GM23248 (cell line): ENCODE data around the gene SEC61B. TPM values are rescaled to one million over a fixed set of nuclear protein-coding genes. Genes with fewer than 3 reads are reported as not detected.
"Not testable (repeated sequence)": the region's sequence is repeated elsewhere in the genome, so short reads cannot be mapped to it uniquely, and the experiment has no call there.

Experiments used
- DNase-seq: peaks from one replicate; pipeline ENCODE4 v3.0.0-alpha.2; 2015
- H2AFZ ChIP-seq: fragments of 200-600 bp; sonication (generic); 2 replicates; pipeline ENCODE4 v1.6.1; 2016; ENCODE audit warnings: antibody characterized with exemption
- H3F3A ChIP-seq: fragments of 200-600 bp; sonication (generic); 2 replicates; pipeline ENCODE4 v1.6.1; 2016; ENCODE audit warnings: mild to moderate bottlenecking, antibody characterized with exemption, mixed run types; ENCODE audit not compliant: insufficient read depth
- H3K27ac ChIP-seq: fragments of 200-600 bp; sonication (generic); 2 replicates; pipeline ENCODE4 v1.5.1; 2016; ENCODE audit warnings: mild to moderate bottlenecking
- H3K27me3 ChIP-seq: fragments of 200-600 bp; sonication (generic); replicated peaks from 2 replicates; pipeline ENCODE4 v1.6.1; 2016; ENCODE audit warnings: mild to moderate bottlenecking; ENCODE audit not compliant: insufficient read depth
- H3K36me3 ChIP-seq: fragments of 200-600 bp; sonication (generic); 2 replicates; pipeline ENCODE4 v1.6.1; 2016; ENCODE audit warnings: low read depth, mild to moderate bottlenecking
- H3K4me1 ChIP-seq: fragments of 200-600 bp; sonication (generic); 2 replicates; pipeline ENCODE4 v1.6.1; 2016; ENCODE audit warnings: mild to moderate bottlenecking; ENCODE audit not compliant: insufficient read depth
- H3K4me2 ChIP-seq: fragments of 200-600 bp; sonication (generic); one replicate; pipeline ENCODE4 v1.6.1; 2016; ENCODE audit warnings: mild to moderate bottlenecking; ENCODE audit not compliant: unreplicated experiment
- H3K4me3 ChIP-seq: fragments of 200-600 bp; sonication (generic); 2 replicates; pipeline ENCODE4 v1.5.1; 2016; ENCODE audit warnings: mild to moderate bottlenecking
- H3K79me2 ChIP-seq: fragments of 200-600 bp; sonication (generic); 2 replicates; pipeline ENCODE4 v1.6.1; 2016; ENCODE audit warnings: mild to moderate bottlenecking; ENCODE audit not compliant: insufficient read depth
- H3K9ac ChIP-seq: fragments of 200-600 bp; sonication (generic); 2 replicates; pipeline ENCODE4 v1.6.1; 2016; ENCODE audit warnings: mild to moderate bottlenecking
- H3K9me2 ChIP-seq: fragments of 200-600 bp; sonication (generic); 2 replicates; pipeline ENCODE4 v1.6.1; 2016; ENCODE audit warnings: mixed run types, mild to moderate bottlenecking, moderate library complexity; ENCODE audit not compliant: insufficient read depth
- H3K9me3 ChIP-seq: fragments of 200-600 bp; sonication (generic); one replicate; pipeline ENCODE4 v1.6.1; 2017; ENCODE audit warnings: low read depth
- H4K20me1 ChIP-seq: fragments of 200-600 bp; sonication (generic); 2 replicates; pipeline ENCODE4 v1.6.0; 2016; ENCODE audit not compliant: insufficient read depth
- EZH2 ChIP-seq: fragments of 200-600 bp; sonication (generic); IDR thresholded peaks from 2 replicates; pipeline ENCODE4 v1.6.1; 2018; ENCODE audit warnings: antibody characterized with exemption, mild to moderate bottlenecking; ENCODE audit not compliant: insufficient read depth, poor library complexity, severe bottlenecking
- EZH2phosphoT487 ChIP-seq: fragments of 200-600 bp; sonication (generic); IDR thresholded peaks from 2 replicates; pipeline ENCODE4 v1.6.1; 2018; ENCODE audit warnings: antibody characterized with exemption, moderate library complexity, mild to moderate bottlenecking, low read depth; ENCODE audit not compliant: insufficient read depth
- WGBS, 2 experiments: methylation state at CpG; one replicate each; pipeline ENCODE4 v1.1.6; 2015 to 2017; ENCODE audit warnings: low lambda C conversion rate in 2 of 2, low coverage in 1 of 2; ENCODE audit errors: missing lambda C conversion rate in 2 of 2; 5-methylcytosine and 5-hydroxymethylcytosine counted together
- in situ Hi-C: fragments of 300-500 bp; cut with MboI; formaldehyde crosslinking; loops from 2 replicates; pipeline ENCODE4 v1.15.0; 2020
- polyA plus RNA-seq: library from polyadenylated mRNA; unstranded; fragments of >200 nt; fragmentation: Nextera tagmentation; extraction: Ambion mirVana; gene quantifications from 2 replicates; pipeline ENCODE4 v1.2.1, GENCODE V29; 2016
- total RNA-seq: library from RNA; depleted of rRNA; stranded (reverse); fragments of >200 nt; shearing (Covaris generic); gene quantifications from 2 replicates; pipeline ENCODE4 v1.2.3, GENCODE V29; 2014

SEC61B gene
- total and polyA plus RNA-seq, 2 experiments from 2014 or later = 127 to 428 TPM

- Histone ChIP-seq H3K9me2 (no peaks in the 10 kb centered on the region), H3K27ac (no peak overlapping the region), H3K36me3 (no peaks in the 10 kb centered on the region), H4K20me1 (no peaks in the 10 kb centered on the region), H3K27me3 (0 out of 2 replicates have a peak, but pooled peaks cover 4% of the 10 kb centered on the region), H3F3A (peaks cover 12% of the 10 kb centered on the region), H3K4me1 (no peaks in the 10 kb centered on the region; the same call in 1 of the 2 replicates), H2AFZ (no peak overlapping the region), H3K4me2 (no peak overlapping the region), H3K9me3 (no peaks in the 10 kb centered on the region), H3K79me2 (no peaks in the 10 kb centered on the region), H3K9ac (no peak overlapping the region), H3K4me3 (no peak overlapping the region)
- in situ Hi-C loops = loop anchor here (25.0 kb wide), 1 partner anchor 1019 kb away; no protein-coding TSS in a partner anchor
- WGBS, 2 experiments = 64 to 69% methylated on average over 2 of the region's 2 CpGs
- no peak for DNase-seq
- TF ChIP-seq EZH2 = no peak
- TF ChIP-seq EZH2phosphoT487 = no peak
Observed at GRCh38 chr9:99193466-99193821, 28.6 kb upstream of the SEC61B start.

DNA sequence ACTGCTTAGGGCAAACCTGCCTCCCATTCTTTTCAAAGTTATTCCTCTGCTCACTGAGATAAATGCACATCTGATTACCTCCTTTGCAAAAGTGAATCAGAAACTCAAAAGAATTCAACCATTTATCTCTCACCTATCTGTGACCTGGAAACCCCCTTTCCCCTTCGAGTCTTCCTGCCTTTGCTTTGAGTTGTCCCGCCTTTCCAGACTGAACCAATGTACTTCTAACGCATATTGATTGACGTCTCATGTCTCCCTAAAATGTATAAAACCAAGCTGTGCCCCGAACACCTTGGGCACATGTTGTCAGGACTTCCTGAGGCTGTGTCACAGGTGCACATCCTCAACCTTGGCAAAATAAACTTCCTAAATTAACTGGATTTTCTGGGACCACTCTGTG is 25.6 kb upstream of the SEC61B start:
- 74 to 75% methylated on average over 5 of the region's 5 CpGs for WGBS, 2 experiments
- not testable (repeated sequence) for H4K20me1 ChIP-seq, H3K36me3 ChIP-seq, H3K27ac ChIP-seq, DNase-seq, H3K4me1 ChIP-seq, H2AFZ ChIP-seq, H3K9ac ChIP-seq, H3K27me3 ChIP-seq, H3K4me3 ChIP-seq, H3K4me2 ChIP-seq, H3K79me2 ChIP-seq, H3K9me3 ChIP-seq, H3K9me2 ChIP-seq
- in situ Hi-C loops = loop anchor here (25.0 kb wide), 1 partner anchor 1016 kb away; no protein-coding TSS in a partner anchor
- H3F3A ChIP-seq = peaks cover 12% of the 10 kb centered on the region

DNA sequence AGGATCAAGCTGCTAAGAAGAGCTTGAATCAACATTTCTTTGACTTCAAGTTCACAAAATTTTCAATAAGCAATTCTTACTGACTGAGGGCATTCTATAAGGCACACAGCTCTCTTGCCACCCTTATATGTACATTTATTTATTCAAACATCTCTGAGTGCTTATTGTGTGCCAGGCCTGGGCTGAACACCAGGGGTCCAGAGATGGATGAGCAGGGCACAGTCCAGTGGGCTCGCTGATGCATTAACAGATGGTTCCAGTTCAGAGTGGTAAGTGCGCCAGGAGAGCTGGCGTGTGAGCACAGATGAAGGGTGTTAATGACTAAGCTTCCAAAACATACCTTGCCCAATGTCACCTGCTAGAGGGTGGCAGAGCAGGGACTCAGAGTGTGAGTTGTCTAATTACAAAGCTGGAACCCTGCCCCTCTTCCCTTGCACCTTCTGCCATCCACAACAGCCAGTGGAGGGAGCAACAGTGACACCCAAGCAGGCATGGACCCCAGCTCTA is 24.9 kb upstream of the SEC61B start:
- no peak overlapping the region for H2AFZ ChIP-seq
- peaks cover 12% of the 10 kb centered on the region for H3F3A ChIP-seq
- no peaks in the 10 kb centered on the region; the same call in 1 of the 2 replicates for H3K4me1 ChIP-seq
- DNase-seq = no peak
- H3K79me2 ChIP-seq = no peaks in the 10 kb centered on the region
- H3K9ac ChIP-seq = no peak overlapping the region
- no peaks in the 10 kb centered on the region for H3K27me3 ChIP-seq
- no peaks in the 10 kb centered on the region for H3K9me2 ChIP-seq
- no peak overlapping the region for H3K4me2 ChIP-seq
- no peaks in the 10 kb centered on the region for H3K36me3 ChIP-seq
- H3K27ac ChIP-seq = no peak overlapping the region
- H3K4me3 ChIP-seq = no peak overlapping the region
- in situ Hi-C loops = loop anchor here (25.0 kb wide), 1 partner anchor 1015 kb away; no protein-coding TSS in a partner anchor
- no peak for TF ChIP-seq EZH2phosphoT487
- TF ChIP-seq EZH2 = no peak
- H3K9me3 ChIP-seq = no peaks in the 10 kb centered on the region
- 75 to 85% methylated on average over 3 of the region's 3 CpGs for WGBS, 2 experiments
- no peaks in the 10 kb centered on the region for H4K20me1 ChIP-seq

GRCh38 chr9:99197987-99198386 is 24.1 kb upstream of the SEC61B start:
- no peaks in the 10 kb centered on the region for H3K9me2 ChIP-seq
- no peaks in the 10 kb centered on the region for H3K27me3 ChIP-seq
- TF ChIP-seq EZH2phosphoT487 (no peak), EZH2 (no peak)
- H2AFZ ChIP-seq = no peak overlapping the region
- H3K27ac ChIP-seq = no peak overlapping the region
- H3K36me3 ChIP-seq = no peaks in the 10 kb centered on the region
- peaks cover 6% of the 10 kb centered on the region for H3F3A ChIP-seq
- no peaks in the 10 kb centered on the region for H4K20me1 ChIP-seq
- no peaks in the 10 kb centered on the region; the same call in 1 of the 2 replicates for H3K4me1 ChIP-seq
- H3K9me3 ChIP-seq = no peaks in the 10 kb centered on the region
- no peaks in the 10 kb centered on the region for H3K79me2 ChIP-seq
- whole genome bisulfite sequencing, 2 experiments = 67 to 73% methylated on average over 9 of the region's 9 CpGs
- in situ Hi-C loops = loop anchor here (25.0 kb wide), 1 partner anchor 1014 kb away; no protein-coding TSS in a partner anchor
- DNase-seq = no peak
- H3K9ac ChIP-seq = no peak overlapping the region
- no peak overlapping the region for H3K4me3 ChIP-seq
- no peak overlapping the region for H3K4me2 ChIP-seq
